OCI-LY7 (cell line): ENCODE measurements around the gene GSG1L2.

ENCODE experiments used
- CTCF ChIP-seq: fragments of 200-600 bp; sonication (generic); conservative IDR thresholded peaks from 2 replicates; pipeline ENCODE4 v1.5.1; 2014; ENCODE audit warnings: mild to moderate bottlenecking, antibody characterized with exemption, low read length, moderate library complexity, mixed read lengths
- EZH2phosphoT487 ChIP-seq: fragments of 200-600 bp; sonication (generic); IDR thresholded peaks from 2 replicates; pipeline ENCODE4 v1.6.1; 2018; ENCODE audit warnings: low read depth, borderline replicate concordance, mild to moderate bottlenecking, mixed run types, antibody characterized with exemption, low read length, moderate library complexity, mixed read lengths

GRCh38 chr17:9845306-9845705, 23.4 kb upstream of the GSG1L2 start:
- TF ChIP-seq CTCF (no peak), EZH2phosphoT487 (no peak)
